DOHH2 (cell line): ENCODE data around the gene IL4.
A peak's percentile ranks its signal among the peaks of the same experiment; 100 is the strongest.

Experiments used
- H3F3A ChIP-seq: fragments of 200-600 bp; sonication (generic), shearing (Covaris generic); 2 replicates; pipeline ENCODE4 v1.6.0; 2016; ENCODE audit warnings: antibody characterized with exemption, mild to moderate bottlenecking; ENCODE audit not compliant: control insufficient read depth, insufficient read depth
- H3K27ac ChIP-seq: fragments of 200-600 bp; sonication (generic); 2 replicates; pipeline ENCODE4 v1.5.1; 2014; ENCODE audit warnings: low read depth, mild to moderate bottlenecking, low read length, moderate library complexity
- H3K27me3 ChIP-seq: fragments of 200-600 bp; sonication (generic); 2 replicates; pipeline ENCODE4 v1.6.1; 2014; ENCODE audit warnings: mild to moderate bottlenecking, low read length, mixed read lengths; ENCODE audit not compliant: control insufficient read depth
- H3K36me3 ChIP-seq: fragments of 200-600 bp; sonication (generic); 2 replicates; pipeline ENCODE4 v1.6.1; 2014; ENCODE audit warnings: mild to moderate bottlenecking, low read length, moderate library complexity, mixed read lengths; ENCODE audit not compliant: control insufficient read depth
- H3K4me1 ChIP-seq: fragments of 200-600 bp; sonication (generic); 2 replicates; pipeline ENCODE4 v1.6.1; 2014; ENCODE audit warnings: mild to moderate bottlenecking, low read length, mixed read lengths; ENCODE audit not compliant: control insufficient read depth
- H3K4me2 ChIP-seq: fragments of 200-600 bp; sonication (generic); 2 replicates; pipeline ENCODE4 v1.6.0; 2014; ENCODE audit warnings: mild to moderate bottlenecking, low read length, moderate library complexity
- H3K4me3 ChIP-seq: fragments of 200-600 bp; sonication (generic); 2 replicates; pipeline ENCODE4 v1.5.1; 2014; ENCODE audit warnings: mild to moderate bottlenecking, low read length, mixed read lengths
- H3K79me2 ChIP-seq: fragments of 200-600 bp; sonication (generic); 2 replicates; pipeline ENCODE4 v1.6.1; 2014; ENCODE audit warnings: mild to moderate bottlenecking, low read length, mixed read lengths; ENCODE audit not compliant: control insufficient read depth
- H3K9me2 ChIP-seq: fragments of 200-600 bp; sonication (generic); replicated peaks from 2 replicates; pipeline ENCODE4 v1.6.1; 2014; ENCODE audit warnings: mild to moderate bottlenecking, low read length, mixed read lengths; ENCODE audit not compliant: control insufficient read depth
- H3K9me3 ChIP-seq: fragments of 200-600 bp; sonication (generic); 2 replicates; pipeline ENCODE4 v1.6.1; 2014; ENCODE audit warnings: antibody characterized with exemption, low read length, mixed read lengths; ENCODE audit not compliant: control insufficient read depth, insufficient read depth
- H4K20me1 ChIP-seq: fragments of 200-600 bp; sonication (generic); 2 replicates; pipeline ENCODE4 v1.6.0; 2014; ENCODE audit warnings: low read depth, mild to moderate bottlenecking, antibody characterized with exemption, low read length, moderate library complexity; ENCODE audit not compliant: control insufficient read depth, insufficient read depth
- EZH2phosphoT487 ChIP-seq: fragments of 200-600 bp; sonication (generic); IDR thresholded peaks from 2 replicates; pipeline ENCODE4 v1.6.1; 2017; ENCODE audit warnings: borderline replicate concordance, mild to moderate bottlenecking, antibody characterized with exemption, low read length, moderate library complexity, mixed read lengths
- TF ChIP-seq, protein P1 (sequence below): fragments of 200-600 bp; sonication (generic); IDR thresholded peaks from one replicate; pipeline ENCODE4 v1.5.1; 2014; ENCODE audit warnings: antibody characterized with exemption, mild to moderate bottlenecking, low read depth, low read length; ENCODE audit not compliant: poor library complexity, severe bottlenecking

The IL4 gene

DNA sequence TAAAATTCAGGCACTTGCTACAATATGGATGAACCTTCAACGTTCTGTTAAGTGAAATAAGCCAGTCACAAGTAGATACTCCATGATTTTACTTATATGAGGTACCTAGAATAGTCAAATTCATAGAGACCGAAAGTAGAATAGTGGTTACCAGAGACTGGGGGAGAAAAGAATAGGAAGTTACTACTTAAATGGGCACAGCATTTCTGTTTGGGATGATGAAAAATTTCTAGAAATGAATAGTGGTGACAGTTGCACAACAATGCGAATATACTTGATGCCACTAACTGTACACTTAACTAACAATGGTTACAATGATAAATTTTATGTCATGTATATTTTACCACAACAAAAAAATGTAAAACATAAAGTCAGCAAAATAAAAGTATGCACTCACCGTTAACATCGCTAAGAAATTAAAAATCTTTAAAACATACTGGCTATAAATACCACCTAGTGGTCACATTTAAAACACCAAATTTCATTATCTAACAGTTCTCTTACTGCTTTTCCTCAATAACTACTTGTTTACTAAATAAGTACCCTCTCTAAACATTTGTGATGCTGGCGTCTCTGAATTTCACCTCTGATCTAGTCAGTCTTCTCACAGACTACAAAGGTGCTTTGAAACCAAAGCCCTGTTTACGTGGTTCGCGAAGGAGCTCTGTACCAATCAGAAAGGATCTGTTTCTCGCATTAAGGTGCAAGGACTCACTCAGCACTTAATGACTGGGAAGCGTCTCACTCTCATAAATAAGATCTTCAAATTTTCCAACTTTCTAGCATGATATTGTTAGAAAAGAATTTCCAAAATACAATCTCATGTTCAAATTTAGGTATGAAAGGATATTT is 40.9 kb downstream of the IL4 start:
- Histone ChIP-seq H3K4me1 (no peaks in the 10 kb centered on the region), H3F3A (0 out of 2 replicates have a peak, but pooled peaks cover 2% of the 10 kb centered on the region), H3K36me3 (peaks cover 5% of the 10 kb centered on the region), H3K27ac (no peak overlapping the region), H3K79me2 (no peaks in the 10 kb centered on the region), H3K9me2 (no peaks in the 10 kb centered on the region), H4K20me1 (no peaks in the 10 kb centered on the region), H3K4me3 (no peak overlapping the region), H3K9me3 (no peaks in the 10 kb centered on the region), H3K27me3 (no peaks in the 10 kb centered on the region), H3K4me2 (no peak overlapping the region)
- no peak for TF ChIP-seq EZH2phosphoT487
- TF ChIP-seq, protein P1, sequence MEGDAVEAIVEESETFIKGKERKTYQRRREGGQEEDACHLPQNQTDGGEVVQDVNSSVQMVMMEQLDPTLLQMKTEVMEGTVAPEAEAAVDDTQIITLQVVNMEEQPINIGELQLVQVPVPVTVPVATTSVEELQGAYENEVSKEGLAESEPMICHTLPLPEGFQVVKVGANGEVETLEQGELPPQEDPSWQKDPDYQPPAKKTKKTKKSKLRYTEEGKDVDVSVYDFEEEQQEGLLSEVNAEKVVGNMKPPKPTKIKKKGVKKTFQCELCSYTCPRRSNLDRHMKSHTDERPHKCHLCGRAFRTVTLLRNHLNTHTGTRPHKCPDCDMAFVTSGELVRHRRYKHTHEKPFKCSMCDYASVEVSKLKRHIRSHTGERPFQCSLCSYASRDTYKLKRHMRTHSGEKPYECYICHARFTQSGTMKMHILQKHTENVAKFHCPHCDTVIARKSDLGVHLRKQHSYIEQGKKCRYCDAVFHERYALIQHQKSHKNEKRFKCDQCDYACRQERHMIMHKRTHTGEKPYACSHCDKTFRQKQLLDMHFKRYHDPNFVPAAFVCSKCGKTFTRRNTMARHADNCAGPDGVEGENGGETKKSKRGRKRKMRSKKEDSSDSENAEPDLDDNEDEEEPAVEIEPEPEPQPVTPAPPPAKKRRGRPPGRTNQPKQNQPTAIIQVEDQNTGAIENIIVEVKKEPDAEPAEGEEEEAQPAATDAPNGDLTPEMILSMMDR: peak; percentile 62

- Histone ChIP-seq H3K4me2 (no peak overlapping the region), H3F3A (0 out of 2 replicates have a peak, but pooled peaks cover 2% of the 10 kb centered on the region), H3K9me3 (no peaks in the 10 kb centered on the region), H3K27ac (no peak overlapping the region), H3K4me1 (no peaks in the 10 kb centered on the region), H4K20me1 (no peaks in the 10 kb centered on the region), H3K4me3 (no peak overlapping the region), H3K36me3 (peaks cover 10% of the 10 kb centered on the region), H3K27me3 (no peaks in the 10 kb centered on the region), H3K79me2 (no peaks in the 10 kb centered on the region), H3K9me2 (no peaks in the 10 kb centered on the region)
- TF ChIP-seq, protein P1: no peak
- no peak for TF ChIP-seq EZH2phosphoT487
Measured at GRCh38 chr5:132718544-132719312, 44.9 kb downstream of the IL4 start.

GRCh38 chr5:132725745-132726144 is 52.0 kb downstream of the IL4 start:
- Histone ChIP-seq H3F3A (0 out of 2 replicates have a peak, but pooled peaks cover 3% of the 10 kb centered on the region), H3K79me2 (no peaks in the 10 kb centered on the region), H3K4me1 (no peaks in the 10 kb centered on the region), H3K27me3 (no peaks in the 10 kb centered on the region), H4K20me1 (no peaks in the 10 kb centered on the region), H3K27ac (no peak overlapping the region), H3K36me3 (0 out of 2 replicates have a peak, but pooled peaks cover 3% of the 10 kb centered on the region), H3K9me3 (no peaks in the 10 kb centered on the region), H3K4me2 (no peak overlapping the region), H3K9me2 (no peaks in the 10 kb centered on the region), H3K4me3 (no peak overlapping the region)
- TF ChIP-seq, protein P1: no peak
- no peak for TF ChIP-seq EZH2phosphoT487
